Motor neuron (in vitro differentiated cells): ENCODE data around the gene FGD5. TPM values are rescaled to one million over a fixed set of nuclear protein-coding genes. Genes with fewer than 3 reads are reported as not detected.
A peak's percentile ranks its signal among the peaks of the same experiment; 100 is the strongest.

Source experiments
- ATAC-seq, 8 experiments: fragments of 200-7000 bp; cut with Tn5 transposase; replicated peaks in 6 of 8; 2 replicates each; pipeline ENCODE4 v1.8.0; 2021; ENCODE audit warnings: mild to moderate bottlenecking in 8 of 8, moderate library complexity in 8 of 8
- H3K27ac ChIP-seq, 2 donors: fragments of 250-450 bp; sonication (Bioruptor Pico); 2 replicates each; pipeline ENCODE4 v1.9.0; 2021; ENCODE audit warnings: antibody characterized with exemption in 2 of 2, mild to moderate bottlenecking in 2 of 2, moderate library complexity in 1 of 2
- H3K4me1 ChIP-seq, 2 donors: fragments of 250-450 bp; sonication (Bioruptor Pico); replicated peaks in 1 of 2; 2 replicates each; pipeline ENCODE4 v1.6.1; 2021; ENCODE audit warnings: antibody characterized with exemption in 2 of 2, mild to moderate bottlenecking in 2 of 2, moderate library complexity in 1 of 2
- H3K4me3 ChIP-seq, 5 donors: fragments of 250-450 bp; sonication (Bioruptor Pico); 2 replicates each; pipeline ENCODE4 v1.9.0; 2021; ENCODE audit warnings: antibody characterized with exemption in 5 of 5, mild to moderate bottlenecking in 5 of 5, moderate library complexity in 4 of 5
- WGBS, 10 experiments: fragments of 450-650 bp; shearing (Covaris generic); methylation state at CpG; one replicate each; pipeline ENCODE4 v1.0.0; 2022; 5-methylcytosine and 5-hydroxymethylcytosine counted together
- in situ Hi-C, 9 experiments: fragments of 400-800 bp; cut with MboI; loops; one replicate each; pipeline ENCODE4 v1.15.0; 2021; ENCODE audit warnings: low sequenced_read_pairs in 9 of 9, low pct_unique_long_range_greater_than_20kb in 2 of 9; ENCODE audit not compliant: unreplicated experiment in 9 of 9
- total RNA-seq, 8 experiments: library from RNA; unstranded; fragments of 300-600 nt; gene quantifications; 2 replicates each; pipeline versions ENCODE4 v1.2.3 to v1.2.4, GENCODE V29; 2022

The FGD5 gene
- total RNA-seq, 8 experiments from 2014 or later, result 0.73 to 114 (median 4.0) TPM

DNA sequence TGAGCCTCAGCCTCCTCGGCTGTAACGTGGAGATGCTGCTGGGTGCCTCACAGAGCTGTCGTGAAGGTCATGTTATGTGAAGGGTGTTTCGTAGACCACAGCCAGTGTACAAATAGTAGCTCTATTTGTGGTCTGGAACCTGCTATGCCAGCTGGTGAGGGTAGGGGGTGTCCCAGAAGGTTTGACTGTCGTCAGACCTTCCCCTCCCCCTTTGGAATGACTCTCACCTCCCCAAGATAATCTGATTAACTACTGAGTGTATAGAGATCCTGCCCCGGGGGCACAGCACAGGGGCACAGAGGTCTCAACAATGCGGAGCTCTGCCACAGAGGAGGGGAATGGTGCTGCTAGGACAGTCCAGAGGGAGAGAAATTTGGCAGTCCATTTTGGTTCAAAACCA, 20.5 kb downstream of the FGD5 start:
- peak in 2 of 8 experiments; percentile 13 to 26 for ATAC-seq
- H3K27ac ChIP-seq, result no peak overlapping the region
- H3K4me3 ChIP-seq, result no peak overlapping the region
- 50 to 86% (median 72%) methylated on average over 1 to 7 of the region's 7 CpGs; no CpG with 5 or more reads in 3 of the 10 experiments for WGBS, 10 experiments
- in situ Hi-C loops, result no loop called here
- H3K4me1 ChIP-seq, result peaks cover 9 to 25% of the 10 kb centered on the region in 2 donors

DNA sequence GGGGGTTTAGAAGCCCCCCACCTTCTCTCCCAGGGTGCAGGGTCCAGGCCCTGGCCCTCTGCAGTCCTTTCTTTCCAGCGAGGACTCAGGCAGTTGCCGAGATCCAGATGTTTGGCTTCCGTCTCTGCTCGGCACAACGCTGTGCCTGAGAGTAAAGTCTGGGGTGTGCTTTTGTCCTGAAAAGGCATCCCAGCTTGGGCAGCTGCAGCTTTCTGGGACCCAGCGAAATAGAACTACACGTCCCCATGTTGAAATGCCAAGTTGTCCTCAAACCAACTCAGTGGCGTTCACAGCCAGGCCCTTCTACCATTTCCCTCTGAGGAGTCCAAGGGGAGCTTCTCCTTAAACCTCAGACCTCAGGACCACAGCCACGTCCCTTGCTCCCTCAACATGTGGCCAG, 23.1 kb downstream of the FGD5 start:
- Histone ChIP-seq H3K4me3 (no peak overlapping the region), H3K27ac (no peak overlapping the region), H3K4me1 (peaks cover 9 to 23% of the 10 kb centered on the region in 2 donors)
- 10 to 100% (median 50%) methylated on average over 1 to 7 of the region's 9 CpGs; no CpG with 5 or more reads in 6 of the 10 experiments for WGBS, 10 experiments
- in situ Hi-C loops, result no loop called here
- ATAC-seq, result no peak

GRCh38 chr3:14842277-14842676, 23.5 kb downstream of the FGD5 start:
- in situ Hi-C loops, result no loop called here
- WGBS, 10 experiments, result 8 to 100% (median 17%) methylated on average over 1 to 2 of the region's 3 CpGs; no CpG with 5 or more reads in 7 of the 10 experiments
- Histone ChIP-seq H3K4me3 (no peak overlapping the region), H3K4me1 (peaks cover 7 to 19% of the 10 kb centered on the region in 2 donors), H3K27ac (no peak overlapping the region)
- ATAC-seq, result peak in 2 of 8 experiments; percentile 1 to 3

DNA sequence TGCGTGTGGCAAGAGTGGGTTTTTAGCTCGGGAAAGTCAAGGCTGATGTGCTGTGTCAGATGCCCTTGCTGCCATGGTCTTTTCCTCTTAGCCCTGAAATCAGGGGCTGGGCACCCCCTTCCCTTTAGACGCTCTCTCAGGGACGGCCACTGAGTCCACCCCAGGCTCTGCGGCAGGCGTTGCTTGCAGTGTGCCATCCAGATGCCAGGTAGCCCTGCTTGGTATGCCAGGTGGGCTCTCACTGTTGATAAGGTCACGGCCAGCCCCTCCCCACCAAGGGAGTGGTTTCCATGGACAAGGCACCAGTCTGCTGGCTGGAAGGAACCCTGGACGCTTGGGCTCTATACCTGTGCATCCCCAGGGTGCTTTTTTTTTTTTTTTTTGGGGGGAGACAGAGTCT, 24.6 kb downstream of the FGD5 start:
- H3K27ac ChIP-seq, result no peak overlapping the region
- ATAC-seq, result no peak
- 43 to 100% (median 90%) methylated on average over 1 to 4 of the region's 8 CpGs; no CpG with 5 or more reads in 5 of the 10 experiments for WGBS, 10 experiments
- in situ Hi-C loops, result no loop called here
- peaks cover 0 to 16% of the 10 kb centered on the region in 2 donors for H3K4me1 ChIP-seq
- H3K4me3 ChIP-seq, result no peak overlapping the region

GRCh38 chr3:14844386-14845170, 25.8 kb downstream of the FGD5 start:
- no peak overlapping the region for H3K4me3 ChIP-seq
- peak in 2 of 8 experiments; percentile 4 to 7 for ATAC-seq
- no peak overlapping the region for H3K27ac ChIP-seq
- peaks cover 0 to 7% of the 10 kb centered on the region in 2 donors for H3K4me1 ChIP-seq
- 24 to 100% (median 60%) methylated on average over 2 to 7 of the region's 7 CpGs; no CpG with 5 or more reads in 3 of the 10 experiments for WGBS, 10 experiments
- in situ Hi-C loops, result no loop called here

DNA sequence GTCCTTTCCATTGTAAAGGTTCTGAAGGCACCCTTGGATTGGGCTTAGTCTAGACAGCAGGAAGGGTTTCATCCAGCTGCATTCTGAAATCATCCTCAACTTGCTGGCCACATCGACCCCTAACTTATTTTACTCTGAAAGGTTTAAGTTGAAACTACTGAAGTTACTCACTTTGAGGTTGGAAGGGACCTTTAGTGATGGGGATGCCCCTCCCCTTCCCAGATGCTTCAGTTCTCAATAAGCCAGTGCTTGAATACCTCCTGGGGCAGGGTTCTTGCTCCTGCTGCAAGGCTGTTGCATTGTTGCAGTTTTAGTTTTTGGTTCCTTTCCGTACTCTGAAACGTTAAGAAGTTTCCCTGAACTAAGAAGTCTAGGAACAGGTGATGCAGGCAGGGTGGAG, 26.4 kb downstream of the FGD5 start:
- ATAC-seq, result no peak
- Histone ChIP-seq H3K4me1 (peaks cover 0 to 7% of the 10 kb centered on the region in 2 donors), H3K27ac (no peak overlapping the region), H3K4me3 (no peak overlapping the region)
- 0 to 70% (median 48%) methylated on average over 1 to 3 of the region's 3 CpGs; no CpG with 5 or more reads in 2 of the 10 experiments for WGBS, 10 experiments
- in situ Hi-C loops, result no loop called here

- peaks cover 0 to 7% of the 10 kb centered on the region in 2 donors for H3K4me1 ChIP-seq
- no peak overlapping the region for H3K4me3 ChIP-seq
- in situ Hi-C loops, result no loop called here
- no peak overlapping the region for H3K27ac ChIP-seq
- ATAC-seq, result no peak
- 0 to 85% (median 7%) methylated on average over 1 to 4 of the region's 4 CpGs; no CpG with 5 or more reads in 3 of the 10 experiments for WGBS, 10 experiments
Observed at GRCh38 chr3:14845826-14846225, 27.1 kb downstream of the FGD5 start.

GRCh38 chr3:14846226-14846880, 27.6 kb downstream of the FGD5 start:
- no peak overlapping the region for H3K27ac ChIP-seq
- WGBS, 10 experiments, result 0 to 83% (median 29%) methylated on average over 1 to 5 of the region's 7 CpGs; no CpG with 5 or more reads in 5 of the 10 experiments
- ATAC-seq, result peak in 1 of 8 experiments; percentile 20

GRCh38 chr3:14847613-14848541, 29.1 kb downstream of the FGD5 start:
- Histone ChIP-seq H3K4me3 (no peak overlapping the region), H3K4me1 (peaks cover 0 to 7% of the 10 kb centered on the region in 2 donors), H3K27ac (no peak overlapping the region)
- WGBS, 10 experiments, result 2 to 100% (median 38%) methylated on average over 1 to 7 of the region's 15 CpGs; no CpG with 5 or more reads in 2 of the 10 experiments
- ATAC-seq, result peak; percentile 56 to 95 (median 84)
- in situ Hi-C loops, result no loop called here

More at GRCh38 chr3:14846226-14846880, 27.6 kb downstream of the FGD5 start:
- in situ Hi-C loops, result no loop called here
- Histone ChIP-seq H3K4me1 (peaks cover 0 to 7% of the 10 kb centered on the region in 2 donors), H3K4me3 (no peak overlapping the region)

GRCh38 chr3:14848906-14849305, 30.1 kb downstream of the FGD5 start:
- ATAC-seq, result no peak
- no peak overlapping the region for H3K27ac ChIP-seq
- H3K4me1 ChIP-seq, result peaks cover 0 to 7% of the 10 kb centered on the region in 2 donors
- WGBS, 10 experiments, result 50 to 100% (median 92%) methylated on average over 1 to 7 of the region's 8 CpGs; no CpG with 5 or more reads in 3 of the 10 experiments
- in situ Hi-C loops, result no loop called here
- no peak overlapping the region for H3K4me3 ChIP-seq

- ATAC-seq, result peak in 1 of 8 experiments; percentile 10
Observed at GRCh38 chr3:14849638-14850230, 31.0 kb downstream of the FGD5 start.

GRCh38 chr3:14852058-14852594, 33.4 kb downstream of the FGD5 start:
- no peak overlapping the region for H3K27ac ChIP-seq
- in situ Hi-C loops, result no loop called here
- WGBS, 10 experiments, result 48 to 100% (median 92%) methylated on average over 1 to 5 of the region's 5 CpGs; no CpG with 5 or more reads in 1 of the 10 experiments
- H3K4me1 ChIP-seq, result peaks cover 0 to 7% of the 10 kb centered on the region in 2 donors
- H3K4me3 ChIP-seq, result no peak overlapping the region
- ATAC-seq, result no peak

More at GRCh38 chr3:14849638-14850230, 31.0 kb downstream of the FGD5 start:
- peaks cover 0 to 7% of the 10 kb centered on the region in 2 donors for H3K4me1 ChIP-seq
- 72 to 100% (median 80%) methylated on average over 1 to 2 of the region's 5 CpGs; no CpG with 5 or more reads in 6 of the 10 experiments for WGBS, 10 experiments
- no peak overlapping the region for H3K27ac ChIP-seq
- no peak overlapping the region for H3K4me3 ChIP-seq
- in situ Hi-C loops, result no loop called here
